Heart right ventricle (tissue), 16 donors: ENCODE data around the gene KRT86. TPM values are rescaled to one million over a fixed set of nuclear protein-coding genes. Genes with fewer than 3 reads are reported as not detected.

Experiments used
- ATAC-seq, 8 donors: fragments of 200-7000 bp; cut with Tn5 transposase; one replicate each; pipeline ENCODE4 v1.9.1; 2020; ENCODE audit warnings: mild to moderate bottlenecking in 8 of 8, moderate library complexity in 8 of 8, moderate number of reproducible peaks in 1 of 8
- DNase-seq, 2 donors: peaks; one replicate each; pipeline ENCODE4 v3.0.0-alpha.2; 2020
- H3K27ac ChIP-seq, 10 donors: fragments of 200-600 bp; sonication (generic) in 2 of 10; one replicate each; pipeline versions ENCODE4 v1.5.0 to v1.8.0; 2020 to 2022; ENCODE audit warnings: mild to moderate bottlenecking in 3 of 10
- H3K27me3 ChIP-seq, 7 donors: fragments of 200-600 bp; one replicate each; pipeline ENCODE4 v1.8.0; 2021 to 2022; ENCODE audit warnings: mild to moderate bottlenecking in 2 of 7
- H3K36me3 ChIP-seq, 9 donors: fragments of 200-600 bp; sonication (generic) in 1 of 9; one replicate each; pipeline versions ENCODE4 v1.5.0 to v1.8.0; 2020 to 2022; ENCODE audit warnings: mild to moderate bottlenecking in 2 of 9
- H3K4me1 ChIP-seq, 9 donors: fragments of 200-600 bp; sonication (generic) in 1 of 9; one replicate each; pipeline versions ENCODE4 v1.5.0 to v1.8.0; 2020 to 2022; ENCODE audit warnings: mild to moderate bottlenecking in 4 of 9
- H3K4me3 ChIP-seq, 10 donors: fragments of 200-600 bp; sonication (generic) in 2 of 10; one replicate each; pipeline versions ENCODE4 v1.5.0 to v1.8.0; 2020 to 2022; ENCODE audit warnings: mild to moderate bottlenecking in 7 of 10, moderate library complexity in 2 of 10
- H3K9me3 ChIP-seq, 11 donors: fragments of 200-600 bp in 10 of 11; sonication (generic) in 2 of 11; one replicate each; pipeline versions ENCODE4 v1.5.0 to v1.8.0; 2013 to 2022; ENCODE audit warnings: mild to moderate bottlenecking in 2 of 11, control low read depth in 1 of 11, moderate library complexity in 1 of 11
- CTCF ChIP-seq, 9 donors: fragments of 200-600 bp; sonication (generic) in 2 of 9; IDR thresholded peaks; one replicate each; pipeline versions ENCODE4 v1.5.0 to v1.8.0; 2021 to 2022; ENCODE audit warnings: antibody characterized with exemption in 9 of 9, mild to moderate bottlenecking in 5 of 9, moderate library complexity in 1 of 9
- WGBS, 2 donors: extraction: QIAGEN DNeasy Blood & Tissue Kit; methylation state at CpG; one replicate each; pipeline ENCODE4 v1.1.7; 2013; ENCODE audit warnings: inconsistent platforms in 1 of 2; 5-methylcytosine and 5-hydroxymethylcytosine counted together
- intact Hi-C, 10 donors: fragments of 100-400 bp; cut with DNase I; formaldehyde crosslinking; loops; one replicate each; pipeline versions ENCODE4 v1.11.1 to v1.14.2; 2022
- polyA plus RNA-seq, 2 donors: library from polyadenylated mRNA; stranded (reverse); fragments of 200-250 nt; gene quantifications; one replicate each; pipeline ENCODE4 v1.2.3, GENCODE V29; 2013
- total RNA-seq, 10 donors: library from RNA; stranded (reverse); fragmentation: NEBNext Ultra II Directional in 3 of 10; extraction: Animal tissue kit (Norgen Biotek cat#: 25700) in 3 of 10; gene quantifications; one replicate each; pipeline versions ENCODE4 v1.2.1 to v1.2.4, GENCODE V29; 2021 to 2023
- donor health status: Arrhythmogenic right ventricular cardiomyopathy.
- donor health status: ischemic (EF 13 %, LVEDD 7.1; RV severe dilation, severe dysfunction).
- donor health status: healthy with polysubstance abuse.
- donor health status: DM: no; HTN: yes; CAD: no.
- donor health status: DM: no; HTN: no; CAD: no.
- donor health status: ischemic (EF 25% LVEDD 6.9; RV normal size, moderate dysfunction).
- donor health status: ischemic (EF 25% LVEDD 5.7; RV mildly dilated, moderate dysfunction).
- donor health status: healthy.
- donor health status: DM: yes; HTN: yes; CAD: no.
- donor health status: Ischemic cardiomyopathy.
- donor health status: ischemic (EF 35%, LVEDD 5.7; RV mildly dilated, moderate dysfunction).
- donor health status: nonischemic (EF 11% LVEDD 7.7; RV severe dilation, severe dysfunction).
- donor health status: DM: yes; HTN: yes; CAD: no.
- donor health status: PGD.
- donor health status: ischemic (EF 29% LVEDD 5.4; RV normal size, mild dysfunction).
- donor health status: nonischemic (EF 23%, LVEDD 6.1; RV moderate dilation, normal function).

KRT86 gene
- total and polyA plus RNA-seq, 12 donors, result 0.01 to 0.19 TPM; not detected in 10

- Histone ChIP-seq H3K9me3 (no peaks in the 10 kb centered on the region), H3K4me1 (peaks cover 0 to 31% (median 21%) of the 10 kb centered on the region in 9 donors)
- no peak for ATAC-seq
Measured at GRCh38 chr12:52244615-52244994, 29.8 kb upstream of the KRT86 start.

GRCh38 chr12:52245259-52245961 lies 29.0 kb upstream of the KRT86 start:
- Histone ChIP-seq H3K9me3 (no peaks in the 10 kb centered on the region), H3K4me3 (no peak overlapping the region), H3K27me3 (peaks cover 0 to 20% (median 10%) of the 10 kb centered on the region in 7 donors), H3K4me1 (peaks cover 0 to 36% (median 26%) of the 10 kb centered on the region in 9 donors), H3K36me3 (no peaks in the 10 kb centered on the region), H3K27ac (no peak overlapping the region)
- 91 to 92% methylated on average over 20 of the region's 20 CpGs for WGBS, 2 donors
- intact Hi-C loops, result no loop called here
- DNase-seq (no peak), ATAC-seq (no peak)
- TF ChIP-seq CTCF (IDR thresholded peaks at IDR 0.05), result no peak

More at GRCh38 chr12:52244615-52244994, 29.8 kb upstream of the KRT86 start:
- Histone ChIP-seq H3K27ac (peak overlapping the region in 2 of 10 donors; percentile 17 to 64), H3K27me3 (peaks cover 0 to 12% (median 6%) of the 10 kb centered on the region in 7 donors), H3K4me3 (no peak overlapping the region), H3K36me3 (no peaks in the 10 kb centered on the region)
- no peak for TF ChIP-seq CTCF (IDR thresholded peaks at IDR 0.05)
- WGBS, 2 donors, result 58 to 64% methylated on average over 3 of the region's 3 CpGs
- intact Hi-C loops, result no loop called here
- DNase-seq, result no peak

- no peak for ATAC-seq
- Histone ChIP-seq H3K36me3 (no peaks in the 10 kb centered on the region), H3K9me3 (no peaks in the 10 kb centered on the region), H3K27me3 (peaks cover 0 to 27% (median 14%) of the 10 kb centered on the region in 7 donors), H3K27ac (no peak overlapping the region), H3K4me1 (peaks cover 0 to 39% (median 26%) of the 10 kb centered on the region in 9 donors), H3K4me3 (no peak overlapping the region)
- no peak for TF ChIP-seq CTCF (IDR thresholded peaks at IDR 0.05)
- WGBS, 2 donors, result 87 to 89% methylated on average over 7 of the region's 7 CpGs
- no peak for DNase-seq
- intact Hi-C loops, result no loop called here
Measured at GRCh38 chr12:52245962-52246569, 28.4 kb upstream of the KRT86 start.

- ATAC-seq, result peak in 1 of 8 donors; percentile 2
- Histone ChIP-seq H3K27ac (no peak overlapping the region), H3K4me3 (no peak overlapping the region), H3K4me1 (peaks cover 0 to 39% (median 26%) of the 10 kb centered on the region in 9 donors), H3K9me3 (no peaks in the 10 kb centered on the region), H3K27me3 (peaks cover 0 to 30% (median 14%) of the 10 kb centered on the region in 7 donors), H3K36me3 (no peaks in the 10 kb centered on the region)
- intact Hi-C loops, result no loop called here
- no peak for TF ChIP-seq CTCF (IDR thresholded peaks at IDR 0.05)
- DNase-seq, result no peak
- 63 to 73% methylated on average over 10 of the region's 10 CpGs for WGBS, 2 donors
Measured at GRCh38 chr12:52246720-52247621, 27.5 kb upstream of the KRT86 start.
